ENCODE measurements around the gene CELF1.

- TF ChIP-seq CTCF (IDR thresholded peaks at IDR 0.05) (no peak), EP300 (IDR thresholded peaks at IDR 0.05; ENCODE audit: low read depth) (no peak), POLR2A (IDR thresholded peaks at IDR 0.05) (no peak), POLR2AphosphoS5 (IDR thresholded peaks at IDR 0.05) (no peak)
Measured at GRCh38 chr11:47577460-47578041, 24.6 kb upstream of the CELF1 start.
